ENCODE results near the gene EVI5.
A peak's percentile ranks its signal among the peaks of the same experiment; 100 is the strongest.
"Not testable (repeated sequence)": the region's sequence is repeated elsewhere in the genome, so short reads cannot be mapped to it uniquely, and the experiment has no call there.

- TF ChIP-seq CTCF (IDR thresholded peaks at IDR 0.05) = peak in 2 of 7 experiments; percentile 14 to 19
- TF ChIP-seq EP300, POLR2A, POLR2AphosphoS5 (IDR thresholded peaks at IDR 0.05): not testable (repeated sequence)
Measured at GRCh38 chr1:92783550-92783949, 1.4 kb downstream of the EVI5 start.
